IPS-NIHi7 (cell line): ENCODE data around the gene CRYBA4.
A peak's percentile ranks its signal among the peaks of the same experiment; 100 is the strongest.

Source experiments
- DNase-seq: peaks from one replicate; pipeline ENCODE4 v3.0.0; 2012; ENCODE audit warnings: mixed read lengths; ENCODE audit errors: extremely low spot score

Gene CRYBA4

DNA sequence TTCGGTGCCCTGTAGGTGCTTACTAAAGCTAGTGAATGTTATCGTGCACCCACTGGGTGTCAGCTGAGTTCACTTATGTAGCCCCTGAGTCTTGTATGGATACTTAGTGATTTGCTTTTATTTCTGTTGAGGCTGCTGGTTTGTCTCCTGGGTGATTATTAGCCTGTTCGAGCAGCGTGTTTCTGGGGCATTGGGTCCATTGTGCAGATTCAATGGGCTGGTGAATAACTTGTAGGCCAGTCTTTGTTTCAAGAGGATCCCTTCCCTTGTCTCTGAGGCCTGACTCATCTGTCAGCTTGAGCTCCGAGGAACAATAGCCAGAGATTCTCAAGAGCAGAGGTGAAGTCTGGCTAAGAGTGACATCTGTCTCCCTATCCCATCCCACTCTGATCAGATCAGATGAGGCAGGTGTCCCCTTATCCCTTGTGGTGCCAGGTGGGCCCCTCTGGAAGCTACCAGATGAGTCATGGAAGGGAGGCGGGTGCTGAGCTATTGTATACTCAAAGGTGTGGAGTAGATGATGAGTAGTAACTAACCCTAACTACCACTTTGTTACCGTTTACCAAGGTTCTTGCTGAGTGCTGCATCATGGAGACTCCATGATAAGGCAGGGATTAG is 39.3 kb downstream of the CRYBA4 start:
- peak; percentile 18 for DNase-seq

DNA sequence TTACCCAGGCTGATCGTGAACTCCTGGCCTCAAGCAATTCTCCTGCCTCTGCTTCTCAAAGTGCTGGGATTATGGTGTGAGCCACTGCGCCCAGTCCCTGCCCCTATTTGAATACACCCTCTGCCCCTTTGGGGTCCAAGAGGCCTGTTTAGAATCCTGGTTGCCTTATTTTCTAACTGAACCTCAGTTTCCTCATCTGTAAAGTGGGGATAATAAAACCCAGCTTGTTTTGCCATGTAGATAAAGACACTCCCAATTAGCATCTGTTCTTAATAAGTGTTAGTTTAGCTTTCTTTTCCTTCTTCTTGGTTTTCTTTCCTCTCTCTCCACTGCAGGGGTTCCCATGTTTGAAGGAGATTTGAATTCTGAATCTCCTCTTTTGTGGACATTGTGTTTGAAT is 40.4 kb downstream of the CRYBA4 start:
- DNase-seq, result no peak

DNA sequence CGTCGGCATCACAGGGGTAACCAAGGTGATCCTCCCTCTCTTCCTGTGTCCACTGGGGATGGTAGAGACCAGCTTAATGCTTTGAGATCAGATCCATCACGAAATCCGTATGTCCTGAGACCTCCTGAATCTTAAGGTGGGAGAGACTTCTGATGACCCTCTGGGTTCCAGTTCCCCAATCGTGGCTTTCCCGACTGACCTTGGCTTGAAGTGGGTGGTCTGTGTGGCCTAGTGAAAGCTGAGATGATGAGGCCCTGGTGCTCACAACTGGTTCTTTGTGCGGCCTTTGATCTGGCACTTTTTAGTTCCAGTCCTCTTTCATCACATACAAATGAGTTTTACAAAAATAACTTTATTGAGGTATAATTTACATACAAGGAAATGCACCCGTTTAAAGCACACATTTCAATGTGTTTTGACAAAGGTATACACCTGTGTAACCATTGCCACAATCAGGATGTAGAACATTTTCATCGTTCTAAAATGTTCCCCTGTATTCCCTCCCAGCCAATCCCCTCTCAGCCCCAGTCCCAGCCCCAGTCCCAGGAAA is 41.7 kb downstream of the CRYBA4 start:
- no peak for DNase-seq

- no peak for DNase-seq
Measured at GRCh38 chr22:26665813-26666231, 44.1 kb downstream of the CRYBA4 start.

GRCh38 chr22:26667140-26667539 is 45.4 kb downstream of the CRYBA4 start:
- no peak for DNase-seq

- peak; percentile 40 for DNase-seq
Measured at GRCh38 chr22:26669060-26669481, 47.3 kb downstream of the CRYBA4 start.

- no peak for DNase-seq
Measured at GRCh38 chr22:26670459-26670858, 48.7 kb downstream of the CRYBA4 start.

DNA sequence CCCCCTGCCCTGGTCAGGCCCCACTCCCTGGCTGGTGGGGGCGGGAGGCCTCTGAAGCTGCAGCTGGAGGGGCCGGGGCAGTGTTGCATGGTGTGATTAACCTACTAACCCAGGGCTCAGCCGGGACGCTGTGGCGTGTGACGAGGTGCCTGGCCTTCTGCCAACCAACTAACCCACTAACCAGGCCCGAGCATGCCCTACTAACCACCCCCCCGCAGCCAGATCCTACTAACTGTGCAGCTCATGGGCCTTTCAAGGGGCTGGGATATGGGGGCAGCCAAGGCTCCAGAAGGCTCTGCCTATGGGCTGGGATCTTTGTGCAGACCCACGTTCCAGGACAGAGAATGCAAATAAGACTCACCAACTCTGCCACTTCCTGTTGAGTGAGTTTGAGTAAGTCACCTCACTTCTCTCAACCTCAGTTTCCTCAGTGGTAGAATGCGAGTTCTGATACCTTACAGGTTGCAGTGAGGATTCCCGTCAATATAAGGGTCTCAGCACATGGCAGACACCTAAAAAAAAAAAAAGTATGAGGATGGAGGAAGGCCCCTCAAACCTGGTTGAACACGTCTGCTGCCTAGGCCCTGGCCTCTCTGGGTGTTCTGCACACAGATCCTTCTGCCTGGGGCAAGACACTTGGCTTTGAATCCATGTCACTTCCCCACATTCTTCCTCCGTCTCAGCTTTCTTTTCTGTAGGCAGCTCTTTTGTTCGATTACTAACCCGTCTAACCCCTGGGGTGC is 49.7 kb downstream of the CRYBA4 start:
- no peak for DNase-seq

DNA sequence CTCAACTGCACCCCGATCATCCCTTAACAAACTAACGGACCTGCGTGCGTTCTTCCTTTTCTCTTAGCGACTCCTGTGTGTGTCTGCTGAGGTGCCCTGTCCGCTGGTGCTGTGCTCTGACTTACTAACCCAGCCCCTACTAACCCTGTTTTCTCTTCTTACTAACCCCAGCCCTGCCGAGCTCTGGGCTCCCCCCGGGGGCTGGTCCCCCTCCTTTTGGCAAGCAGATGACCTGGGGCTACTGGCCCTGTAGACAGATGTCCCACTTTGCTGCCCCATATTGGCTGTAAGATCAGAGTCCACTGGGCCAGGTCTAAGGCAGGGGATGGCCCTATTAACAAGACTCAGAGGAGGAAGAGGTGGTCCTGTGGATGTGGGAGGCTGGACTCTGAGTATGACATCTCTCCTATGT is 50.3 kb downstream of the CRYBA4 start:
- DNase-seq, result no peak

DNA sequence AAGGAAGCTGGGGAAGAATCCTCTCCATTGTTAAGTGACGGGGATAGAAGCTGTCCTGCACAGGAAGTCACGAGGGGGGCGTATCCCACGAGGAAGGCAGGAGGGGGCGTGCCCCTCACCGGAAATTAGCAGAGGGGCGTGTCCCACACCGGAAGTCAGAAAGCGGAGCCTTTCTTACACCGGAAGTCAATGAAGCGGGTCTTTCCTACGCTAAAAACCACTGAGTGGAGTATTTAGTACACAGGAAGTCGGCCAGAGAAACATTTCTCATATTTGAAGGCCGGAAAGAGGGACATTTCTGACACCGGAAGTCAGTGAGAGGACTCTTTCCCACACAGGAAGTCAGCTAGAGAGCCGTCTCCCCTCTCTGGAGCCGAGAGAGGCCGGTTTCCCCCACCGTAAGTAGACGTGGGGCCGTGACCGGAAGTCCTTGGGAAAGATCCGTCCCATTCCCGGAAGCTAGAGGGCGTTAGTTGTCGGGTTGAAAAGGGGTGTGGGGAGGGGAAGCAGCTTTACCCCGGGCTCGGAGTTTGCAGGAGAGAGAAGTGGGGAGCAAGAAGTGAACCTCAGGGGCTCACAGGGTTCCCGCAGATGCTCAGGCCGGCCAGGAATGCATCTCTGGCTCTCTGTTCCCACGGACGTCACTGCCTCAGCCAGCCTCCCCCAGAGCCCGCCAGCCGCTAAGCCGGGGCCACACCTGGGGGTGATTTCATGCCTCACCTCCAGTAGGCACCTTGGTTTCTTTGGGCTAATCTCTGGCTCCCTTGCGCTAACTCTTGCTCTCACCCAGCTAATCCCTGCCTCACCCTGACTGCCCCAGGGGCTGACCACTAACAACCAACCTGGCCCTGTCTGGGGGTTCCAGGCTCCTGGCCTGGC is 51.1 kb downstream of the CRYBA4 start:
- peak; percentile 88 for DNase-seq

DNA sequence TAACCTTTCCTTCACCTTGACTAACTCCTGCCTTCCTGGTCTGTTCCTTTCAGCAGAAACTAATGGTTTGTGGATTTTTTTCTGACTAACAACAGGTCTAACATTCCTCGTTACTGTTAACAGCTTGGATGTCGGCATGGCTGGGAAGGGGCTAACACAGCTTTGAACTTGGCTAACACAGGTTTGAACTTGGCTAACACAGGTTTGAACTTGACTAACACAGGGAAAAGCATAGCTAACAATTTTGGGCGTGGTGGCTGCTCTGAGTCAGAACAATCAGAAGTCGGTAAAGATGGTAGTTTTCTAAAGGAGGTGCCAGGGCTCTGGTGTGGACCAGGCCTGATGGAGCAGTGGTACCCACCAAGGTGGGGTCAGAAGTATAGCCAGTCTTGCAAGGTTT is 51.7 kb downstream of the CRYBA4 start:
- no peak for DNase-seq

- DNase-seq, result no peak
Measured at GRCh38 chr22:26674211-26675190, 52.7 kb downstream of the CRYBA4 start.

DNA sequence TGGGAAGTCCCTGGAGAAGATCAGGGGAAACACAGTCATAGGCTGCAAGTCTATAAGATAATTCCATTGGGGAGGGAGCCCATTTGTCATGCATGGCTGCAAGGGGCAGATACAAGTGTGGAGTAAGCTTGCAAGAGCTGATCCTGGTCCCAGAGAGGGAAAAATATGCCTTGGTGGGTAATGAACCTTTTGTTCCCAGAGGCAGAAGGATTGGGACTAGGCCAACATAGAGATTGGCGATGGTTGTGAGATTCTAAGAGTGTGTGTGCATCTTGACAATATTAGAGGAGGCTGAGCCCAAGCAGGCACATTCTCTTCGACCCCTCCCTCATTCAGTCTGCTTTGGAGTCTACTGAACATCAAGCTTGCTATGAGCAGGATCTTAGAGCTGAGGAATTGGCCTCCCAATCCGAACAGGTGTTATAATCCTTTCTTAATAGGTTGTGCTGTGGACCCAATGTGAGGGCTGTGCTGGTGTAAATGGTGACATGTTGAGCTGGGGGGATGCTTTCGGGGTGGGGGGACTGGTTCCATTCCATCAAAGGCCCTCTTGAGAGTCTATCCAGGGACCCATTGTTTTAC is 54.0 kb downstream of the CRYBA4 start:
- DNase-seq, result no peak

GRCh38 chr22:26677217-26677616 is 55.5 kb downstream of the CRYBA4 start:
- DNase-seq, result no peak

GRCh38 chr22:26679003-26679629 is 57.4 kb downstream of the CRYBA4 start:
- peak; percentile 86 for DNase-seq
